WTC11 (cell line): ENCODE results near the gene PIGS. TPM values are rescaled to one million over a fixed set of nuclear protein-coding genes. Genes with fewer than 3 reads are reported as not detected.
"Not testable (repeated sequence)": the region's sequence is repeated elsewhere in the genome, so short reads cannot be mapped to it uniquely, and the experiment has no call there.

ENCODE experiments used
- ATAC-seq: fragments of 200-7000 bp; cut with Tn5 transposase; 2 replicates; pipeline ENCODE4 v1.10.0; 2021; ENCODE audit warnings: mild to moderate bottlenecking, moderate library complexity
- CTCF ChIA-PET: fragments of 300-600 bp; sonication (Branson Sonifier 250); formaldehyde crosslinking; loops from one replicate; lab custom pipeline; 2021; ENCODE audit warnings: antibody characterized with exemption; lab: Charles Lee
- POLR2A ChIA-PET: fragments of 350-600 bp; sonication (Branson Sonifier 250); formaldehyde crosslinking; loops from one replicate; lab custom pipeline; 2021; ENCODE audit warnings: antibody characterized with exemption; lab: Charles Lee
- DNase-seq: peaks from one replicate; pipeline ENCODE4 v3.0.0; 2021; ENCODE audit warnings: low spot score
- H3K27ac Mint-ChIP-seq: 2 replicates; pipeline ENCODE4 v1.8.0; 2021; ENCODE audit warnings: mixed read lengths
- H3K27me3 Mint-ChIP-seq: 2 replicates; pipeline ENCODE4 v1.8.0; 2021; ENCODE audit warnings: low read depth, mild to moderate bottlenecking, moderate library complexity, mixed read lengths
- H3K36me3 Mint-ChIP-seq: 2 replicates; pipeline ENCODE4 v1.8.0; 2021; ENCODE audit warnings: mixed read lengths
- H3K4me1 Mint-ChIP-seq: 2 replicates; pipeline ENCODE4 v1.8.0; 2022; ENCODE audit warnings: mixed read lengths
- H3K4me3 Mint-ChIP-seq: 2 replicates; pipeline ENCODE4 v1.8.0; 2021; ENCODE audit warnings: mild to moderate bottlenecking, moderate library complexity, mixed read lengths
- H3K9me3 Mint-ChIP-seq: 2 replicates; pipeline ENCODE4 v1.8.0; 2021; ENCODE audit warnings: mixed read lengths
- AR ChIP-seq: fragments of 250-450 bp; sonication (Bioruptor Pico); IDR thresholded peaks from 2 replicates; pipeline ENCODE4 v1.9.0; 2021; ENCODE audit warnings: mild to moderate bottlenecking
- CTCF ChIP-seq: fragments of 200-600 bp; IDR thresholded peaks from 2 replicates; pipeline ENCODE4 v1.8.0; 2022; ENCODE audit warnings: antibody characterized with exemption
- ERG ChIP-seq: fragments of 250-450 bp; sonication (Bioruptor Pico); IDR thresholded peaks from 2 replicates; pipeline ENCODE4 v1.8.0; 2021; ENCODE audit warnings: mild to moderate bottlenecking
- IRF1 ChIP-seq: sonication (generic); formaldehyde crosslinking; IDR thresholded peaks from 2 replicates; pipeline ENCODE4 v1.8.0; 2023; ENCODE audit warnings: missing genetic modification reagents
- JUN ChIP-seq: sonication (generic); formaldehyde crosslinking; IDR thresholded peaks from 2 replicates; pipeline ENCODE4 v1.8.0; 2023; ENCODE audit warnings: mild to moderate bottlenecking, missing genetic modification reagents
- NFATC4 ChIP-seq: fragments of 250-450 bp; sonication (Bioruptor Pico); IDR thresholded peaks from 2 replicates; pipeline ENCODE4 v1.9.0; 2021; ENCODE audit warnings: mild to moderate bottlenecking
- NR3C1 ChIP-seq: sonication (generic); formaldehyde crosslinking; conservative IDR thresholded peaks from 2 replicates; pipeline ENCODE4 v1.8.1; 2023; ENCODE audit warnings: low read depth, mild to moderate bottlenecking, missing genetic modification reagents
- PRDM15 ChIP-seq: sonication (generic); formaldehyde crosslinking; IDR thresholded peaks from 2 replicates; pipeline ENCODE4 v1.8.0; 2022; ENCODE audit warnings: missing genetic modification reagents
- RELA ChIP-seq: sonication (generic); formaldehyde crosslinking; IDR thresholded peaks from 2 replicates; pipeline ENCODE4 v1.8.1; 2022; ENCODE audit warnings: missing genetic modification reagents, mild to moderate bottlenecking, borderline replicate concordance
- SMAD4 ChIP-seq: sonication (generic); formaldehyde crosslinking; IDR thresholded peaks from 2 replicates; pipeline ENCODE4 v1.8.0; 2022; ENCODE audit warnings: mild to moderate bottlenecking, missing genetic modification reagents
- ZNF121 ChIP-seq: sonication (generic); formaldehyde crosslinking; IDR thresholded peaks from 2 replicates; pipeline ENCODE4 v1.8.0; 2023; ENCODE audit warnings: missing genetic modification reagents
- total RNA-seq: library from RNA; stranded (reverse); gene quantifications from 3 replicates; pipeline ENCODE4 v1.2.3, GENCODE V29; 2021
- TF ChIP-seq, protein P1 (sequence below): sonication (generic); formaldehyde crosslinking; IDR thresholded peaks from 2 replicates; pipeline ENCODE4 v1.8.1; 2023; ENCODE audit warnings: mild to moderate bottlenecking, missing genetic modification reagents

The PIGS gene
- total RNA-seq, 1 experiment from 2014 or later: 50.6 TPM

- ChIA-PET POLR2A (interaction anchor here (0.9 kb wide), 1 partner anchor 11 kb away, joined by 3 read pairs; no protein-coding TSS in a partner anchor), CTCF (no interaction called here)
- peaks cover 56% of the 10 kb centered on the region for H3K36me3 Mint-ChIP-seq
- ATAC-seq: no peak
- H3K9me3 Mint-ChIP-seq: no peaks in the 10 kb centered on the region
- H3K4me3 Mint-ChIP-seq: no peak overlapping the region
- no peak for DNase-seq
- H3K27ac Mint-ChIP-seq: no peak overlapping the region
- H3K4me1 Mint-ChIP-seq: no peaks in the 10 kb centered on the region
- TF ChIP-seq, protein P1, sequence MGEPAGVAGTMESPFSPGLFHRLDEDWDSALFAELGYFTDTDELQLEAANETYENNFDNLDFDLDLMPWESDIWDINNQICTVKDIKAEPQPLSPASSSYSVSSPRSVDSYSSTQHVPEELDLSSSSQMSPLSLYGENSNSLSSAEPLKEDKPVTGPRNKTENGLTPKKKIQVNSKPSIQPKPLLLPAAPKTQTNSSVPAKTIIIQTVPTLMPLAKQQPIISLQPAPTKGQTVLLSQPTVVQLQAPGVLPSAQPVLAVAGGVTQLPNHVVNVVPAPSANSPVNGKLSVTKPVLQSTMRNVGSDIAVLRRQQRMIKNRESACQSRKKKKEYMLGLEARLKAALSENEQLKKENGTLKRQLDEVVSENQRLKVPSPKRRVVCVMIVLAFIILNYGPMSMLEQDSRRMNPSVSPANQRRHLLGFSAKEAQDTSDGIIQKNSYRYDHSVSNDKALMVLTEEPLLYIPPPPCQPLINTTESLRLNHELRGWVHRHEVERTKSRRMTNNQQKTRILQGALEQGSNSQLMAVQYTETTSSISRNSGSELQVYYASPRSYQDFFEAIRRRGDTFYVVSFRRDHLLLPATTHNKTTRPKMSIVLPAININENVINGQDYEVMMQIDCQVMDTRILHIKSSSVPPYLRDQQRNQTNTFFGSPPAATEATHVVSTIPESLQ (CRISPR knock-in tag): no peak
- TF ChIP-seq JUN (CRISPR knock-in tag) (no peak), ERG (CRISPR knock-in tag) (no peak), PRDM15 (CRISPR knock-in tag) (no peak), AR (CRISPR knock-in tag) (no peak), ZNF121 (no peak)
- no peaks in the 10 kb centered on the region for H3K27me3 Mint-ChIP-seq
Measured at GRCh38 chr17:28610376-28610775, 39.1 kb upstream of the PIGS start.

- H3K4me3 Mint-ChIP-seq, H3K27ac Mint-ChIP-seq, CTCF ChIA-PET, DNase-seq, H3K4me1 Mint-ChIP-seq, POLR2A ChIA-PET, ATAC-seq, H3K9me3 Mint-ChIP-seq, H3K27me3 Mint-ChIP-seq: not testable (repeated sequence)
- H3K36me3 Mint-ChIP-seq: peaks cover 27% of the 10 kb centered on the region
Measured at GRCh38 chr17:28604031-28604430, 32.7 kb upstream of the PIGS start.

GRCh38 chr17:28599311-28600184 is 28.2 kb upstream of the PIGS start:
- peak; percentile 63 for ATAC-seq
- H3K27ac Mint-ChIP-seq: peak overlapping the region; percentile 86; the same call in 1 of the 2 replicates
- TF ChIP-seq IRF1 (CRISPR knock-in tag) (no peak), CTCF (no peak), PRDM15 (CRISPR knock-in tag) (no peak), RELA (CRISPR knock-in tag) (0 out of 2 replicates have a peak, but pooled peaks have one; percentile 14), NR3C1 (CRISPR knock-in tag) (no peak), SMAD4 (CRISPR knock-in tag) (0 out of 2 replicates have a peak, but pooled peaks have one; percentile 3), NFATC4 (0 out of 2 replicates have a peak, but pooled peaks have one; percentile 16)

More at GRCh38 chr17:28599311-28600184, 28.2 kb upstream of the PIGS start:
- H3K27me3 Mint-ChIP-seq: peaks cover 4% of the 10 kb centered on the region
- DNase-seq: no peak
- H3K4me3 Mint-ChIP-seq: peak overlapping the region; percentile 94
- H3K36me3 Mint-ChIP-seq: peaks cover 20% of the 10 kb centered on the region
- H3K9me3 Mint-ChIP-seq: no peaks in the 10 kb centered on the region
- H3K4me1 Mint-ChIP-seq: peaks cover 16% of the 10 kb centered on the region
- CTCF ChIA-PET: interaction anchor here (0.6 to 1.5 kb wide), 5 partner anchors 14 to 152 kb away, joined by 3 to 5 read pairs (median 4); partner anchors contain the start of gene RSKR
- POLR2A ChIA-PET: interaction anchor here (0.6 to 1.2 kb wide), 6 partner anchors 11 to 111 kb away, joined by 3 to 5 read pairs (median 3); partner anchors contain the start of genes ALDOC and PIGS
